Stimulated activated CD8-positive, alpha-beta memory T cell treated with anti-CD3 and anti-CD28 coated beads, Interleukin-4, amount 100 ng/mL, for 1 hour (primary cell): ENCODE measurements around the gene TMEM273.

Experiments
- DNase-seq, 2 donors: peaks; one replicate each; pipeline ENCODE4 v3.0.0-alpha.2; 2020; ENCODE audit warnings: low read depth in 2 of 2, low spot score in 1 of 2

The TMEM273 gene

GRCh38 chr10:49164559-49165188 is 23.5 kb downstream of the TMEM273 start:
- no peak for DNase-seq

DNA sequence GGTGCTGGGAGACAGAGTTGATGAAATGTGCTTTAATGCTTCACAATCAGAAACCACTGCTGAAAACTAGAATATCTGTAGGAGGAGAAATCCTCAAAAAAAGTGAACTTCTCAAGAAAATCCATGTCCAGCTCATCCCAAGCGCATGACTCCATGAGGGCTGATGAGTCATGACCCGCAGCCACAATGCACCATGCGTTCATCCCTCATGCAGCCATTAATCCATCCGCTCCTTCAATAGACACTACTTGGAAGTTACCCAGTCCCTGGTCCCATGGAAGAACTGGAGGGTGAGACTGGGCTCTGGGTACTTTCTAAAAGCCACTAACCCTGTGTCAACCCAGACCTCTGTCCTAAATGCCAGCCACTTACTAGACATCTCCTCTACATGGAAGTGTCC is 24.4 kb downstream of the TMEM273 start:
- DNase-seq = no peak

- no peak for DNase-seq
These were observed 25.4 kb downstream of the TMEM273 start for GRCh38 chr10:49162761-49163310.

GRCh38 chr10:49162063-49162462 is 26.1 kb downstream of the TMEM273 start:
- no peak for DNase-seq

DNA sequence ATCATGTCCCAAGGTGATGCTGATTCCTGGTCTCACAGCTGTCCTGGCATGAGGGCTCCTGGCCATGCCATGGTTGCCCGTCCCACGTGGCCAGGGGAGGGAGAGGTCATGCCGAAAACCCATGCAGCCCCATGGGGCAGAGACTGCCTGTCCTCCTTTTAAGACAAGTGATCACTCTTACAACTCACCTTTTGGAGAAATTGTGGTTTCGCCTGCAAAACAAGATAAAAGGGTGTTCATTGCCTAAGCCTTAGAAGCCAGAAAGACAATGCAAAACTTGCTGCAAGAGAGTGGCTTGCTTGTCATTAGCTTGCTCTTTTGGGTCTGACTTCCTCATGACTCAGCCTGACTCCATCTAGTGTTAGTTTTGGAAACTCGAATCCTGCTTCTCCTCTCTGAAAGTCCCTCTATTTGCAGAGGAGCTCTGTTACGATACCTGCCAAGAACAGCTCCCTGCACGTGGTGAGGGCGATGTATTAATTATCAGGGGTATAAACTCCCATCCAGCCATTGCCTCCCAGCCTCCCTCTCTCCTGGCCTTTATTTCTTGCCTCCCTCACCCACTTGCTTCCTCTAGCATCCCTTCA is 26.7 kb downstream of the TMEM273 start:
- no peak for DNase-seq

GRCh38 chr10:49160814-49161213 is 27.4 kb downstream of the TMEM273 start:
- DNase-seq = no peak

GRCh38 chr10:49160110-49160509 is 28.1 kb downstream of the TMEM273 start:
- no peak for DNase-seq

DNA sequence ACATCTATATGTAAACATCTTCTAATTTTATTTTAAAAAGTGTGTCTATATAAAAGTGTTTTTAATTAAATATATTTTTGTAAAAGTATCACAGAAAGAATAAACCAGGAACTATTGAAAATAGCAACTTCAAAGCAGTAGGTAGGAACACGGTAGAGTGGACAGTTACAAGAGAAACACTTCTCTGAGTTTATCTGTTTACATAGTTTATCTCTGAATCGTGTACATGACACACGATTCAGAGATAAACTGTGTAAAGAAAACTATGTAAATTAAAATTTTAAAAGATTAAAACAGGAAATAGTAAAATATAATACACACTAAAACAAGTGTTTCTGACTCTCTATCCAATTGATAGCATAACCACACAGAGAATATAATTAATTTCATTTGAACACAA is 29.3 kb downstream of the TMEM273 start:
- DNase-seq = no peak

GRCh38 chr10:49158404-49158803 is 29.8 kb downstream of the TMEM273 start:
- no peak for DNase-seq

- no peak for DNase-seq
These were observed 31.0 kb downstream of the TMEM273 start for GRCh38 chr10:49157229-49157628.

- DNase-seq = no peak
These were observed 33.5 kb downstream of the TMEM273 start for GRCh38 chr10:49154641-49155040.

DNA sequence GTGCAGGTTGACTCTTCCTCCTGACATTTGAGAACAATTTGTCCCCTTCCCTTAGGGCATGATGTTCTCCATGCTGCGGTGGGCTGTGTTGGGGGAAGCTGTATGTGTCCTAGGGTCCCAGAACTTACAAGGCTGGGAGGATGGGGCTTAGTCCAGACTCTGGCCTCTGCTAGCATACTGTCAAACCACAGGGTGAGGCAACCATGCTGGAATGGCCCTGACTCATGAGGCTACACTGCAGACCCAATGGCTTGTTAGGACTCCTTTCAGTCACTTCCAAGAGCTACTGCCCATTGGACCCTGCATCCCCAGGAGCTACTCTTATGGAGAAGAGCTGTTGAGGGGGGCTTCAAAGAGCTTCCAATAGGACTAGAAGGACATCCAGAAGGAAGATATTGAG is 34.2 kb downstream of the TMEM273 start:
- no peak for DNase-seq

GRCh38 chr10:49153115-49153514 is 35.1 kb downstream of the TMEM273 start:
- no peak for DNase-seq

- DNase-seq = no peak
These were observed 35.5 kb downstream of the TMEM273 start for GRCh38 chr10:49152663-49153062.

- DNase-seq = no peak
These were observed 36.2 kb downstream of the TMEM273 start for GRCh38 chr10:49152037-49152436.

DNA sequence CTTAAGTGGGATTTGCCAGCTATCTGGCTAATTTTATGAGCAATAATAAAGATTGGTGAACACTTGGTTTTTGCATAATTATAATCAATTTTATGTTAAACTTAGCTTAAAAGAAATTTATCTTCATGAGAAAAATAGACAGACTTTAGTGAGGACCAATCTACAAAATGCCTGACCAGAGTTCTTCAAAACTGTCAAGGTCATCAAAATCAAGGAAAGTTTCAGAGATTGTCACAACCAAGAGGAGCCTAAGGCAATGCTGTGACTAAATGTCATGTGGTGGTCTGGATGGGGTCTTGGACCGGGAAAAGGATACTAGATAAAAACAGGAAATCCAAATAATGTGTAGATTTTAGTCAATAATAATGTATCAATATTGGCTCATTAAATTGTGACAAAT is 36.7 kb downstream of the TMEM273 start:
- DNase-seq = no peak

GRCh38 chr10:49151025-49151445 is 37.2 kb downstream of the TMEM273 start:
- DNase-seq = no peak

DNA sequence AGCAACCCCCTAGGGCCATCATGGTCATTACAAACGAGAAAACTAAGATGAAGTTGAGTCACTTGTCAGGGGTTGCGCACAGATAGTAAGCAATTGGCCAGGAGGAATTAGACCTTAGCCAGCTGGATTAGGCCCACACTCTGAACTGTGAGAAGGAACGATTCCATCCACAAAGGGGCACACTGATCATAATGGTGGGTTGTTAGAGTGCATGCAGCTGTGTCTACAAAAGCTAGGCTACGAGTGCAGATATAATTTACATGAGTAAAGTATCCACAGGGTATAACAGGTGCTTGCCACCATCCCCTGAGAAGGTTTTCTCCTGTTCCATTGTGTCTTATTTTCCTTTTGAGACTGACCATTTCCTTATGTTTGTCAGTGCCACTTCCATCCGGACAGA is 37.8 kb downstream of the TMEM273 start:
- DNase-seq = no peak

GRCh38 chr10:49149881-49150280 is 38.3 kb downstream of the TMEM273 start:
- no peak for DNase-seq

DNA sequence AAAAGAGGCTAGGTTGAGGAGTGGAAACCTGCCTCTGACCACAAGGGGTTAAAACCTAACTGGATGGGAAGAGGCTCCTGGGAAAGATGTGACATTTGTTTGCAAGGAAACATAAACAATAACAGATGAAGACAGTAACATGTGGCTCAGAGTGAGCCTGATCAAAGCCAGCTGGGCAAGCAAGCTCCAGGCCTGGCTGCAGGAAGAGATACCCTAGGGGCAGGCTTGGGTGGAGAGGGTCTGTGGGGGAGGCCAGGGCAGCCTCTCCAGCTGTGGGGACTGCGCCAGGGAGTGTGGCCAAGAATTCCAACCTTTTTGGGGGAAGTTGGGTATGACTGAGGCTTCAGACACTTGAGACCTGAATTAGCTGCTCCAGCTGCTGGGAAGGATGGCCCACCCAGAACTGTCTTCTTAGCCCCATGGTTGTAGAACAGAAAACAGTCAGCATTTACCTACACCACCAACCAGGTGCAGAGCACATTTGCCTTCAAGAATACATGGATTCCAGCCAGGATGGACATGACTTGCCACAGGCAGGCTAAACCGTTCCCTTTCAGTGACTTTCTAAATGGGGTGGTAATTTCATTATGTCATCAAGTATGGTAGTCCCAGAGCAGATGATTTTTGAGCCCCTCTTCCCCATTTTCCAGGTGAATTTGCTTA is 44.0 kb downstream of the TMEM273 start:
- no peak for DNase-seq

- DNase-seq = no peak
These were observed 44.9 kb downstream of the TMEM273 start for GRCh38 chr10:49143249-49143648.

- no peak for DNase-seq
These were observed 46.5 kb downstream of the TMEM273 start for GRCh38 chr10:49141541-49142332.
